GM20000 (cell line): ENCODE data around the gene CDC45.
"Not testable (repeated sequence)": the region's sequence is repeated elsewhere in the genome, so short reads cannot be mapped to it uniquely, and the experiment has no call there.

Experiments
- DNase-seq: peaks from one replicate; pipeline ENCODE4 v3.0.0; 2012; ENCODE audit warnings: low spot score
- CTCF ChIP-seq: IDR thresholded peaks from 2 replicates; pipeline ENCODE4 v1.5.1; 2012; ENCODE audit warnings: mild to moderate bottlenecking, control low read depth; ENCODE audit errors: extremely low read depth, missing control alignments

Gene CDC45

GRCh38 chr22:19434829-19435580 lies 44.7 kb upstream of the CDC45 start:
- no peak for TF ChIP-seq CTCF
- no peak for DNase-seq

GRCh38 chr22:19436444-19437161 lies 43.1 kb upstream of the CDC45 start:
- DNase-seq = not testable (repeated sequence)

- TF ChIP-seq CTCF = no peak
- no peak for DNase-seq
Observed at GRCh38 chr22:19438298-19438697, 41.4 kb upstream of the CDC45 start.

- DNase-seq = no peak
- TF ChIP-seq CTCF = no peak
Observed at GRCh38 chr22:19440411-19441195, 39.1 kb upstream of the CDC45 start.

- DNase-seq = no peak
- TF ChIP-seq CTCF = no peak
Observed at GRCh38 chr22:19442166-19442565, 37.6 kb upstream of the CDC45 start.

GRCh38 chr22:19443544-19444211 lies 36.0 kb upstream of the CDC45 start:
- no peak for TF ChIP-seq CTCF
- DNase-seq = no peak

- DNase-seq = not testable (repeated sequence)
Observed at GRCh38 chr22:19445279-19445982, 34.3 kb upstream of the CDC45 start.
